HepG2 (cell line): ENCODE measurements around the gene TMEM131. TPM values are rescaled to one million over a fixed set of nuclear protein-coding genes. Genes with fewer than 3 reads are reported as not detected.

Source experiments
- AKNA ChIP-seq: sonication (generic); formaldehyde crosslinking; IDR thresholded peaks from 2 replicates; pipeline ENCODE4 v1.4.0; 2020; ENCODE audit warnings: missing genetic modification reagents, borderline replicate concordance
- ARID4A ChIP-seq: sonication (generic); formaldehyde crosslinking; IDR thresholded peaks from 2 replicates; pipeline ENCODE4 v1.5.0; 2020; ENCODE audit warnings: mild to moderate bottlenecking, missing genetic modification reagents, borderline replicate concordance
- ATF3 ChIP-seq: sonication (generic); formaldehyde crosslinking; IDR thresholded peaks from 2 replicates; pipeline ENCODE4 v1.4.0; 2020; ENCODE audit warnings: missing genetic modification reagents
- FOXP1 ChIP-seq, 2 experiments: fragments of 450-650 bp in 1 of 2; IDR thresholded peaks; 2 replicates each; pipeline ENCODE4 v1.6.1; 2017 to 2018; ENCODE audit warnings: antibody characterized with exemption in 1 of 2
- HCFC1 ChIP-seq: fragments of 150-350 bp; IDR thresholded peaks from 2 replicates; pipeline ENCODE4 v1.6.1; 2014; ENCODE audit warnings: low read depth, low read length
- KLF16 ChIP-seq, 2 experiments: sonication (generic) in 1 of 2; formaldehyde crosslinking in 1 of 2; IDR thresholded peaks; 2 replicates each; pipeline versions ENCODE4 v1.6.1 to v1.8.0; 2016 to 2023; ENCODE audit warnings: missing genetic modification reagents in 2 of 2, missing compliant biosample characterization in 1 of 2
- NR2F6 ChIP-seq, 2 experiments: IDR thresholded peaks; 2 replicates each; pipeline ENCODE4 v1.6.1; 2016; ENCODE audit warnings: antibody characterized with exemption in 1 of 2, mild to moderate bottlenecking in 1 of 2
- RFX5 ChIP-seq: IDR thresholded peaks from 2 replicates; pipeline ENCODE4 v1.6.1; 2011; ENCODE audit warnings: low read depth, low read length, improper control_type of control experiment
- SUZ12 ChIP-seq: fragments of 150-350 bp; IDR thresholded peaks from 2 replicates; pipeline ENCODE4 v1.6.1; 2014; ENCODE audit warnings: low read depth, low read length
- TERF1 ChIP-seq: sonication (generic); formaldehyde crosslinking; IDR thresholded peaks from 2 replicates; pipeline ENCODE4 v1.8.0; 2022; ENCODE audit warnings: mild to moderate bottlenecking, missing genetic modification reagents, moderate library complexity
- TFAP4 ChIP-seq: sonication (generic); IDR thresholded peaks from 2 replicates; pipeline ENCODE4 v1.6.1; 2016; ENCODE audit warnings: low read depth, borderline replicate concordance
- THAP9 ChIP-seq: sonication (generic); formaldehyde crosslinking; IDR thresholded peaks from 2 replicates; pipeline ENCODE4; 2020; ENCODE audit warnings: missing genetic modification reagents, mild to moderate bottlenecking, borderline replicate concordance
- TSC22D2 ChIP-seq: sonication (generic); formaldehyde crosslinking; IDR thresholded peaks from 2 replicates; pipeline ENCODE4 v1.5.1; 2020; ENCODE audit warnings: missing genetic modification reagents, mild to moderate bottlenecking, borderline replicate concordance
- YEATS2 ChIP-seq: sonication (generic); formaldehyde crosslinking; IDR thresholded peaks from 2 replicates; pipeline ENCODE4 v1.4.0; 2020; ENCODE audit warnings: missing genetic modification reagents, borderline replicate concordance
- polyA plus RNA-seq, 8 experiments: library from polyadenylated mRNA; depleted of rRNA in 3 of 8; stranded (reverse) in 7 of 8; unstranded in 1 of 8; fragments of >200 nt; fragmentation: Illumina TruSeq in 4 of 8; extraction: Trizol in 4 of 8; gene quantifications; 2 replicates each; pipeline versions ENCODE4 v1.2.1 to v1.2.3, GENCODE V29; 2011 to 2016; ENCODE audit warnings: low read depth in 4 of 8, missing spikeins in 1 of 8, mixed read lengths in 1 of 8; ENCODE audit not compliant: insufficient read depth in 1 of 8
- total RNA-seq, 5 experiments: library from RNA; depleted of rRNA; stranded (reverse); fragments of >200 nt; fragmentation: Illumina TruSeq; extraction: Trizol; gene quantifications; 2 replicates each; pipeline ENCODE4 v1.2.3, GENCODE V29; 2016; ENCODE audit warnings: low read depth in 1 of 5

TMEM131 gene
- total and polyA plus RNA-seq, 2 of the 13 experiments (the other 11 are each of a cell fraction or from before 2014, with no cell fraction given): 17.9 to 19.5 TPM

- TF ChIP-seq ARID4A (CRISPR knock-in tag) (peak; percentile 31; the same call in 1 of the 2 replicates), HCFC1 (no peak), SUZ12 (no peak), FOXP1 (IDR thresholded peaks at IDR 0.05) (no peak), FOXP1 (CRISPR knock-in tag; IDR thresholded peaks at IDR 0.05) (peak; percentile 77), THAP9 (CRISPR knock-in tag) (no peak), TERF1 (CRISPR knock-in tag) (no peak), KLF16 (CRISPR knock-in tag; IDR thresholded peaks at IDR 0.05) (no peak), TSC22D2 (CRISPR knock-in tag) (no peak), RFX5 (no peak), TFAP4 (peak; percentile 76; the same call in 1 of the 2 replicates), ATF3 (CRISPR knock-in tag) (no peak), AKNA (CRISPR knock-in tag) (no peak), NR2F6 (IDR thresholded peaks at IDR 0.05) (peak; percentile 52), NR2F6 (CRISPR knock-in tag; IDR thresholded peaks at IDR 0.05) (0 out of 2 replicates have a peak, but pooled peaks have one; percentile 25), YEATS2 (CRISPR knock-in tag) (no peak)
These were observed 59.5 kb downstream of the TMEM131 start (continued) for GRCh38 chr2:97936199-97936598.
